ENCODE measurements around the gene GYG2.

Gene GYG2

GRCh38 chrX:2812161-2812907 is 16.4 kb upstream of the GYG2 start:
- peak in 15 of 56 donors; percentile 0 to 24 (median 3) for DNase-seq

- DNase-seq: no peak
These were observed 11.7 kb upstream of the GYG2 start for GRCh38 chrX:2817036-2817435.

GRCh38 chrX:2819345-2820135 is 9.2 kb upstream of the GYG2 start:
- DNase-seq: no peak

- DNase-seq: no peak
These were observed 8.5 kb upstream of the GYG2 start for GRCh38 chrX:2820136-2820771.

GRCh38 chrX:2823795-2824386 is 4.8 kb upstream of the GYG2 start:
- DNase-seq: no peak

- no peak for DNase-seq
These were observed 3.8 kb upstream of the GYG2 start for GRCh38 chrX:2824886-2825285.

- DNase-seq: no peak
These were observed 255 bp downstream of the GYG2 start for GRCh38 chrX:2828959-2829411.

GRCh38 chrX:2829469-2830246 is 928 bp downstream of the GYG2 start:
- peak in 1 of 56 donors; percentile 9 for DNase-seq

- no peak for DNase-seq
These were observed 2.9 kb downstream of the GYG2 start for GRCh38 chrX:2831471-2832228.

GRCh38 chrX:2837961-2838360 is 9.2 kb downstream of the GYG2 start:
- DNase-seq: no peak

- DNase-seq: no peak
These were observed 12.2 kb downstream of the GYG2 start for GRCh38 chrX:2840961-2841360.

GRCh38 chrX:2841537-2841936 is 12.8 kb downstream of the GYG2 start:
- peak in 5 of 56 donors; percentile 1 to 14 (median 4) for DNase-seq

- no peak for DNase-seq
These were observed 18.3 kb downstream of the GYG2 start for GRCh38 chrX:2846992-2847391.

GRCh38 chrX:2848871-2849301 is 20.2 kb downstream of the GYG2 start:
- no peak for DNase-seq

GRCh38 chrX:2854918-2855317 is 26.2 kb downstream of the GYG2 start:
- no peak for DNase-seq

- DNase-seq: no peak
These were observed 27.0 kb downstream of the GYG2 start for GRCh38 chrX:2855761-2856160.

- no peak for DNase-seq
These were observed 28.8 kb downstream of the GYG2 start for GRCh38 chrX:2857566-2857965.

GRCh38 chrX:2859197-2859797 is 30.6 kb downstream of the GYG2 start:
- DNase-seq: no peak

- no peak for DNase-seq
These were observed 33.7 kb downstream of the GYG2 start for GRCh38 chrX:2862404-2862803.

GRCh38 chrX:2863646-2864045 is 34.9 kb downstream of the GYG2 start:
- DNase-seq: no peak
